Fibroblast of the conjunctiva (primary cell): ENCODE measurements around the gene SLX4.
"Not testable (repeated sequence)": the region's sequence is repeated elsewhere in the genome, so short reads cannot be mapped to it uniquely, and the experiment has no call there.

ENCODE experiments used
- DNase-seq: peaks from one replicate; pipeline ENCODE4 v3.0.0-alpha.2; 2010; ENCODE audit warnings: low read depth

The SLX4 gene, protein sequence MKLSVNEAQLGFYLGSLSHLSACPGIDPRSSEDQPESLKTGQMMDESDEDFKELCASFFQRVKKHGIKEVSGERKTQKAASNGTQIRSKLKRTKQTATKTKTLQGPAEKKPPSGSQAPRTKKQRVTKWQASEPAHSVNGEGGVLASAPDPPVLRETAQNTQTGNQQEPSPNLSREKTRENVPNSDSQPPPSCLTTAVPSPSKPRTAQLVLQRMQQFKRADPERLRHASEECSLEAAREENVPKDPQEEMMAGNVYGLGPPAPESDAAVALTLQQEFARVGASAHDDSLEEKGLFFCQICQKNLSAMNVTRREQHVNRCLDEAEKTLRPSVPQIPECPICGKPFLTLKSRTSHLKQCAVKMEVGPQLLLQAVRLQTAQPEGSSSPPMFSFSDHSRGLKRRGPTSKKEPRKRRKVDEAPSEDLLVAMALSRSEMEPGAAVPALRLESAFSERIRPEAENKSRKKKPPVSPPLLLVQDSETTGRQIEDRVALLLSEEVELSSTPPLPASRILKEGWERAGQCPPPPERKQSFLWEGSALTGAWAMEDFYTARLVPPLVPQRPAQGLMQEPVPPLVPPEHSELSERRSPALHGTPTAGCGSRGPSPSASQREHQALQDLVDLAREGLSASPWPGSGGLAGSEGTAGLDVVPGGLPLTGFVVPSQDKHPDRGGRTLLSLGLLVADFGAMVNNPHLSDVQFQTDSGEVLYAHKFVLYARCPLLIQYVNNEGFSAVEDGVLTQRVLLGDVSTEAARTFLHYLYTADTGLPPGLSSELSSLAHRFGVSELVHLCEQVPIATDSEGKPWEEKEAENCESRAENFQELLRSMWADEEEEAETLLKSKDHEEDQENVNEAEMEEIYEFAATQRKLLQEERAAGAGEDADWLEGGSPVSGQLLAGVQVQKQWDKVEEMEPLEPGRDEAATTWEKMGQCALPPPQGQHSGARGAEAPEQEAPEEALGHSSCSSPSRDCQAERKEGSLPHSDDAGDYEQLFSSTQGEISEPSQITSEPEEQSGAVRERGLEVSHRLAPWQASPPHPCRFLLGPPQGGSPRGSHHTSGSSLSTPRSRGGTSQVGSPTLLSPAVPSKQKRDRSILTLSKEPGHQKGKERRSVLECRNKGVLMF (N-terminal part only)

DNA sequence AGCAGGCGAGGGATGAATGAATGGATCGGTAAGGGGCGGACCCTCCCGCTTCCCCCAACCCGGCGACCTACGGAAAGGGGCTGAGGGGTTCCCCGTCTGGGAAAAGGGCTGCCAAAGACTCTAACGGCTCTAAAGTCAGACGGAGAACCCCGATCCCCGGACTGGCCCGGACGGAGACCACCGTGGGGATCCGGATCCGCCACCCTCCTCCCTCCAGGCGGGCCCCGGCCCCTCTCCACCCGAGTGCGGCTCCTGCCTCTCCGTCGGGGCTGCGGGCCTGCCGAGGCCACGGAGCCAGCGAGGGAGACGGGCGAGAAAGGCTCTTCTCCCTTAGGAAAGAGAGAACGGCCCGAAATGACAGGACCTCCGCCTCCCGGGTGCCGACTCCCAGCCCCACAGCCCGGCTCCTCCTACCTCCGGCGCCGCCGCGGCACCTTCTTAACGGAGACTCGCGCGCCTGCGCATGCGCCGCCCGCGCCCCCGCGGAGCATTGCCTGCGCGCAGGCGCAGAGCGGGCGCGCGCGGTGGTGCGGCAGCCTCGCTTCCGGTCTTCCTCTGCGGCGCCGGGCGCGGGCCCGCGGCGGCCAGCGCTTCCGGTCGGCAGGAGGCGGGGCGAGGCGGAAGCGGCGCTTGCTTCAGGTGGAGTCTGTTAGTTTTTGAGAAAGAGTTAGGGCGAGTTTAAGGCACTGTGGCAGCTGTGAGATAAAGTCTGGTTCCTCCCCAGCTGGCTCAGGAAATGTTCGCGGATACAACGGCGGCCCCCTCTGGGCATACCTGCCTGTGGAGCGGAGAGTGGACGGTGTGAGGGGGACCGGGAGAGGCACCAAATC, at the start of gene SLX4:
Gene SLX4, minus strand, starts transcription at position 461 of the 830 bp plus-strand sequence. CDS start 2,642 bp downstream, outside the sequence.
- DNase-seq: peak; percentile 86

DNA sequence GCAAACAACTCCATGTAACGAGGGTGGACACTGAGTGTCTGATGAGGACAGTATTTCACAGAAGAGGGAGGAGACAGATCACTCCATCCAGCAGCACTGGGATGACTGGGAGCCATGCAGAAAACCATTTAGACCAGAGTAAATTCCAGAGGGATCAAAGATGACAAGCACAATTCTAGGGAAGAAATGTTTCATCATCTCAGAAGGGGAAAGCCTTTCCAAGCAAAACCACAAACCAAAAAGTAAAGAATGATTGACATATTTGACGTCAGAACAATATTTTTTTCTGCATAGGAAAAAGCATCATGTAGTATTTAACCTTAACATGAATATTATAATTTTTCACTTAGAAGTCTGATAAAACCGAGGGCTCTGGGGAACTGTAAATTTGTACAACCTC, 47.8 kb upstream of the SLX4 start:
- DNase-seq: no peak

DNA sequence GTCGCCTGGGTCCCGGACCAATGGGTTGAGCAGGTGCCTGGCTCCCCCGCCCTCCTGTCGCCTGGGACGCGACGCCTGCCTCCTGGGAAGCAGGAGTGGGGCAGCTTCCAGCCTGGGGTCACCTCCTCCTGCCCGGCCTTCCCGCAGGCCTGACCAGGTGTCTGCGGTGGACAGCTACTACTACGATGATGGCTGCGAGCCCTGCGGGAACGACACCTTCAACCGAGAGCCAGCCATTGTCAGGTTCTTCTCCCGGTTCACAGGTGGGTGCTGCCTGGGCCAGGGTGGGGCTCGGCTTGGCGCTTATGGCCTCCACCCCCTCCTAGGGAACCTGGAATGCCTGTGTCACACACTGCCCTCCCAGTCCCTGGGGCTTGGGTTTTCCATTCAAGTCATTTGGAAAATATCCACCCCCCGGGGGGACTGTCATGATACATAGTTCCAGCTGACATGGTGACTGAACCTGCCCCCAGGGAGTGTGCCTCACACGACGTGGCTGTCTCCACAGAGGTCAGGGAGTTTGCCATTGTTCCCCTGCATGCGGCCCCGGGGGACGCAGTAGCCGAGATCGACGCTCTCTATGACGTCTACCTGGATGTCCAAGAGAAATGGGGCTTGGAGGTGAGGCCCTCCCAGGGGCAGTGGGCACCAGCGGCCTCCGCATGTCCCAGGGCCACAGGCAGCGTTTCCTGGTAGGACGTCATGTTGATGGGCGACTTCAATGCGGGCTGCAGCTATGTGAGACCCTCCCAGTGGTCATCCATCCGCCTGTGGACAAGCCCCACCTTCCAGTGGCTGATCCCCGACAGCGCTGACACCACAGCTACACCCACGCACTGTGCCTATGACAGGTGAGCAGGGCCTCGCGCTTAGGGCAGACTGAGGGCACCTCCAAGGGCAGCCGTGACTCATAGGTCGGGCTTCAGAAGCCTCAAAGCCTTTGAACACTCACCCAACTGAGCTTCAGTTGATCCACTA, 45.4 kb upstream of the SLX4 start:
- no peak for DNase-seq

DNA sequence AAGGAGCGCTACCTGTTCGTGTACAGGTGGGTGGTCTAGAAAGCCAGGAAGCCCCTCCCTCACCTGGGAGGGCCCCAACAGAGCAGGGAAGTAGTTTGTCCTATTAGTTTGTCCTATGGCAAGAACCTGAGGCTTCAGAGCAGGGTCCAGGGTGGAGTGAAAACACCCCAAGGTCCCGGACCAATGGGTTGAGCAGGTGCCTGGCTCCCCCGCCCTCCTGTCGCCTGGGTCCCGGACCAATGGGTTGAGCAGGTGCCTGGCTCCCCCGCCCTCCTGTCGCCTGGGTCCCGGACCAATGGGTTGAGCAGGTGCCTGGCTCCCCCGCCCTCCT, 44.7 kb upstream of the SLX4 start:
- not testable (repeated sequence) for DNase-seq

DNA sequence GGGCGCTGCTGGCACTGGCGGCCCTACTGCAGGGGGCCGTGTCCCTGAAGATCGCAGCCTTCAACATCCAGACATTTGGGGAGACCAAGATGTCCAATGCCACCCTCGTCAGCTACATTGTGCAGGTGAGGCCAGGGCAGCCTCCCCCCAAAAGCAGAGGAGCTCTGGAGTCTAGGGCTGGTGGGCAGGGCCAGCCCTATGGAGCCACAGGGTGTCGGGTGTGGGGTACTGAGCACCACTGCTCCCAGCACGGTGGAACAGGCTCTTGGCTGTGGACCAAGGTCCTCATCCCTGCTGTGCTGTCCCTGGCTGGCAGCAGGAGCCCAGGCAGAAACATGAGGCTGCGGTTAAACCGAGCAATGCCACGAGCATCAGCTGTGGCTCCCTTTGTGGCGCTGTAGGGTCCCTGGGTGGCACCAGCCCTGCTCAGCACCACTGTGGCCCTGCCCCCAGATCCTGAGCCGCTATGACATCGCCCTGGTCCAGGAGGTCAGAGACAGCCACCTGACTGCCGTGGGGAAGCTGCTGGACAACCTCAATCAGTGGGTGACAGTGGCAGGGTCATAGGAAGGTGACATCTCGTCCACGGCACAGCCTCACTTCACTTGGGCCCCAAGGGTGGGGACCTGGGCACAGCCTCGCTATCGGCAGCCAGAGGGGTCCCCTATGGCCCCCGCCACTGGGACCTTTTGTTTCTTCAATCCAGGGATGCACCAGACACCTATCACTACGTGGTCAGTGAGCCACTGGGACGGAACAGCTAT, 44.2 kb upstream of the SLX4 start:
- no peak for DNase-seq

DNA sequence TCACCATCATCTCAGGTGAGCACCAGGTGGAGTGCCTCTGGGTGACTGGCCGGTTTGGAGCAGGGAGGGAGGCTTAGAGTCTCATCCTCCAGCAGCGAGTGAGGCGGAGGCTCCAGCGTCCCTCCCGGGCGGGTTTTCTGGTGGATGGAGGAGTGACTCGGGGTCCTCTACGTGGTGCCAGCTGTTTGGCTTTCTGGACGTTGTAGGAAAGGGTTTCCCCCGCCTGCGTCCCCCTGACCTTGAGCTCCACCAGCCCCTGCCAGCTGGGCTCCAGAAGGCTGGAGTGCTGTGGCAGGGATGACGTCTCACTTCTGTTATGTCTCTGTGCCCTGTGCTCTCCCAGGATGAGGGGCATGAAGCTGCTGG, 43.6 kb upstream of the SLX4 start:
- DNase-seq: no peak

DNA sequence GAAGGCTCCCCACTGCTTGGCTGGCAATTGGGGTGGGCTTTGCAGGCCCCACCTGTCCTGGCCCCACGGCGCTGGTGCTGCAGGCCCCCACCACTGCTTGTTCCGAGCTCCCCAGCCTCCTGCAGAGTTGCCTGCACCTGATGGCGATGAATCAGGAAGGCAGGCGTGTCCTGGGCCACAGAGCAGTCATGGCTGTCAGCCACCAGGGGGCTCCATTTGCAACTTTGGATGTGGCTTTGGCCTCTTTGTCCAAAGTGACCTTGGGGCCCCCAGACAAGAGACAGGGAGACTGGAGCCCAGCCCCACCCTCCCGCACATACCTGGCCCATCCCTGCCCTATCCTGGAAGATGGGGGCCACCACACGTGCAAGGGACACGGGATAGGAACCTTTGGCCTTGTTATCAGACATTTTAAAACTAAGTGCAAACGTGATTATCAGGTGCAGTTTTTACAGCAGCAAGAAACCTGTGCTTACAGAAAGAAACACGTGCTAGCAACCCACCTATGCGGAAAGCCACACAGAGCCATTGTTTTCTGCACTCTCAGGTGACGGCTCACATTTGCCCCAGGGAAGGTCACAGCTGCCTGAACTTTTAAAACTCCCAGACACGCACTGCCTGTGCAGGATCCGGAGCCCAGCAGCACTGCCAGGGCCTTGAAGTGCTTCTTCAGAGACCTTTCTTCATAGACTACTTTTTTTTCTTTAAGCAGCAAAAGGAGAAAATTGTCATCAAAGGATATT, 43.0 kb upstream of the SLX4 start, which contains the start of gene DNASE1:
Gene DNASE1, plus strand, starts transcription at position 443 of the 743 bp plus-strand sequence. CDS start 683 bp downstream, outside the sequence.
- peak; percentile 28 for DNase-seq

DNA sequence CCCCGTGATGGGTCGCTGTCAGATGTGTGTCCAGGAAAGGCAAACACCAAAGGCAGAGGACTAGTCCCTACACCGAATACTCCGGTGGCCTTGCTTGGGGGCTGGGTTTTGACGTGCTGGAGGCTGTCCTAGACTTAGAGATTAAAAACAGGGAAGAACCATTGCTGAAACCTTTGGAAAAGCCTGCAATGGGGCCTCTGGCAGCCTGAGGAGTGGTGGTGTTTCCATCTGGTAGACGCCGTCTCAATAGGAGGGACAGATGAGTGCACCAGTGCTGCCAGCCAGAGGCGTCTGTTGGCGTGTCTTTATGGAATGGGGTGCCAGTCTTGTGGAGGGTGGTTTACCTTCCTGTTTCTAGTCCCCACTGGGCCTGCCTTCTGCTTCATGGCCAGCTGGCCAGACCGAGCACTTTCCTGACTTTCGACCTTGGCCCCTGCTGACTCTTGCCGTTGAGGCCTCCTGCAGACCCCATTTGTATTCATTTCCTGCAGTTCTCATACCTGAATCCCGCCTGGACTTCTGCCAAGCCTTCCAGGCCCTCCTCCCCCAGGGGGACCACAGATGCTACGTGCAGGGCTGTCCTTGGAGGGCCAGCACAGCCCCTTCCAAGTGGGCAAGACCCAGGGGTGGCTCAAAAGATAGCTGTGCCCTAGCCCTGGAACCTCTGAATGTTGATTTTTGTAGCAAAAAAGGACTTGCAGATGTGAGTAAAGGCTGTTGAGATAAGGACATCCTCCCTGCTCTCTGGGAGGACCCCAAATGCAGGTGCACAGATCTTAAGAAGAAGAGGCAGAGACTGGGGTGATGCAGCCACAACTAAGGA, 41.2 kb upstream of the SLX4 start:
- no peak for DNase-seq

DNA sequence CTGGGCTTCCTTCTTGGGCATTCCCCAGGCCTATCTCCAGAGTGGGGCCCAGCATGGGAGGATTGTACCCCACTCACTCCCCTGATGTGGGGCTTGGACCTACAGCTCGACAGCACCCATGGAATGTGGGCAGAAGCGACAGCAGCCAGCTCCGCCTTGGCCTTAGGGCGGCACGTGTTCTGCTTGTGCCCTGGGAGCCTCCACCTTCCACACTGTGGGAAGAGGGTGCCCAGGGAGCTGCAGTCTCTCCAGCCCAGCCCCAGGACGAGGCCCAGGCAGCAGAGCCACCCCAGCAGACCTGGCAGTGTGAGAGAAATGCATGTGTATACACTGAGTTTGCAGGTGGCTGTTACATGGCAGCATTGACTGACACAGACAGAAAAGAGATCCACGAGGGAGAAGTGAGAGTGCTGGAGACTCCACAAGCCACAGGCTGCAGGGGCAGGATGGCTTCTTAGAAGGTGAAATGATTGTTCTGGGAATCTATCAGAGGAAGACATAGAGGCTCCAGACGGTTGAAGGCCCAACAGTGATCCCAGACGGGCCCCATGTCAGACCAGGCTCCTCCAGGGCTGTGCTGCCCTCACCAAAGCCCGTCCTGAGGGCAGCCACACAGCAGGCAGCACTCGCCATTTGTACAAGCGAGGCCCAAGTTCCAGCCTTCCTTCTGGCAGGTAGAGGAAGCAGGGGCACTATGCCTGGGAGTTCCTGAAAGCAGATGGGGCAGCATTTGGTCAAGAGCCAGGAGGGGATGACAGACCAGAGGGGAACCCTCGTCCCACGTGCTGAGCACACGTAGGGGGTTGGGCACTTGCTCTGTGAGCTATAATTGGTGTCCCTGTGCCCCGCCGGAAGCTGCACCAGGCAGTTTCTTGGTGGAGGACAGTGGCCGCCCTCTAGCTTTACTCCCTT, 40.3 kb upstream of the SLX4 start:
- no peak for DNase-seq

DNA sequence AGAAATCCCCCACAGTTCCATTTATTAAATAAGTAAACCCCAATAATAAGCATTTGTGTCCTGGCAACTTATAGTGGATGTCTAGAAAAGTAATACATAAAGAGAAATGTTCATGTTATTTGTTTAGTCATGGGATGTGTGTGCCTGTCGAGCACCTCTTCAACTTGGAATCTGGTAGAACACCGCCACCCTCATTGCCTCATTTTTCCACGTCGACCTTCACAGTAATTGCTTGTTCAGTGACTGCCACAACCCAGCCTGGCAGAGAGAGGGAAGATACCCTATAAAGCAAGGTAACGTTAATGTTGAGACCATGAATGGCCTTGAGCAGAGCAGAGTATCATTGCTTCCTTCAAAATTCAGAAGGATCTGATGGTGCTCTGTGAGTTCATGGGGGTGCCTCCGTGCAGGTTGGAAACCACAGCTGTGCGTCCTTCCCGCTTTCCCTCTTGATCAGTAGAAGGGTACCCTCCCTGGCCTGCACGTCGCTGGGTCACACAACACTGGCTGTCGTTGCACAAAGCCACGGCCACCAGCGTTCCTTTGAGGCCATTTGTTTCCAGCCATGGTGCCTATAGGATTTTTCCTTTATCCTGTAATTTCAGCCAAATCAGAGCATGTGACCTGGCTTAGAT, 39.3 kb upstream of the SLX4 start:
- DNase-seq: no peak

DNA sequence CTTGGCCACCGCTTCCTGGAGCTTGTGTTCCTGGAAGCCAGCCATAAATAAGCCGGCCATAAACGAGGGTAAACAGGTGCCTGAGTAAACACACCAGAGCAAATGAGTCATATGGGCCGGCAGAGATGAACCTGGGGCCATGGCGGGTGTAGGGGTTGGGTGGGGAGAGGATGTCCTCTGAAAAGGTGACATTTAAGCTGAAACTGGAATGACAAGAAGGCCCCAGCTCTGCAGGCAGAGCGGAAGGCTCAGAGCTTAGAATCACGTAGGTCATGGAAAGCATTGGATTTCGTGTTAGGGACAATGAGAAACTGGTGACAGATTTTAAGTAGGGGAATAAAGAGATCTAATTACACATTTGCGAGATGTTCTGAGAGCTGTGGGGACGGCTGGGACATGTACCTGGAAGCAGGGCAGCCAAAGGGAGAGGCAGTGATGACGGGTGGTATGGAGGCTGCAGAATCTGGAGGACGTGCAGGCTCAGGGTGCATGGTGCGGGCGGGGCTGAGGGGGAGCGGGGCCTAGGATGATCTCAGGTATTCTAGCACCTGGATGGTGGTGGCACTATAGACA, 35.0 kb upstream of the SLX4 start:
- no peak for DNase-seq

DNA sequence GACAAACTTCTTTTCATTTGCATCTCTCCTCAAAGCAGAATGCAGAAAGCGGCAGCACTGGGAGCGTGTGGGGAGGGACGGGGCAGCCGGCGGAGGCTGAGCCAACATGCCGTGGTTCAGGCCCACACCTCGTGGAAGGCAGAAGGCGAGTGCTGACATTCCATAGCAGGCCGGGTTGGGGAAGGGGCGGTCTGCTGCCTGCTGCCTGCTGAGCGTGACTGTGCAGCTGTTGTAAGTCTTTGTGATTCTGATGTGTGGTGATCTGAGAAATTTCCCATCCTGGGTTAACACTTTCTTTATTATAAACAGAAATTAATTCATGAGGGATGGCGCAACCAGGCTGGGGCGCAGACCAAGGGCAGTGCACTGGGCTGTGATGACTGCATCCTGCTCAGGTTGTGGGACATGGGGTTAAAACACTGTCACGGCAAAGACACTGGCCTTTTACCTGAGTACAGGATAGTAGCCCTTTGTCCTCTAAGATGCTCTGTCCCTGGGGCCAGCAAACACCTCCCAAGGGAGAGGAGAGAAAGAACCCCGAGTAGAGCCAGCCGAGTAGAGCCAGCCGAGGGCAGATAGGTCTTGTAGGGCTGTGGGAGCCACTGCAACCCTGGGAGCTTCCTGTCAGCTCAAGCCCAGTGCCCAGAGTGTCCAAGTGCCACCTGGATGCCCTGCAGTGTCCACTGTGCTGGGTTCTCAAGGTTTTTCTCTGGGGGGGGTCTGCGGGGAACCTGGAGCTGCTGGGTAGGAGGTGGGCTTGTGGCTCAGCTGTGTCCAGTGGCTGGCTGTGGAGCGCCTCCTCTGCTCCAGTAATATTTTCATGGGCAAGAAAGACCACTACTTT, 34.3 kb upstream of the SLX4 start:
- DNase-seq: no peak

DNA sequence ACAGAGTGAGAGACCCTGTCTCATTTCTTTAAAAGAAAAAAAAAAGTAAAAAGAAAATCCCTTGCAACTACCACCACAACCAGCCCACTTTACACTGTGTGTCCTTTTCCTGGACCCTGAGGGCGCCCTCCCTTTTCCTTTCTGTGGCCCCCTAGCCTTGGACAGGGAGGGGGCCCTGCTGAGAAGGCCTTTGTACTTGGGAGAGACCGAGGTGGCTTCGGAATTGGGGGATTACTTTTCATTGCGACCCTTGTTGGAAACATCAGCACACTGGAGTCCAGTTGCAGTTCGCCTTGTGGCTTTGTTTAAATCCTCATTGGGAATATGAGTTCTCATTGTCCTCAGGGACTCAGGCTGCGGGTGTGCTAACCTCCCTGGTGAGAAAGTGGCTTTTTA, 33.7 kb upstream of the SLX4 start:
- DNase-seq: no peak

DNA sequence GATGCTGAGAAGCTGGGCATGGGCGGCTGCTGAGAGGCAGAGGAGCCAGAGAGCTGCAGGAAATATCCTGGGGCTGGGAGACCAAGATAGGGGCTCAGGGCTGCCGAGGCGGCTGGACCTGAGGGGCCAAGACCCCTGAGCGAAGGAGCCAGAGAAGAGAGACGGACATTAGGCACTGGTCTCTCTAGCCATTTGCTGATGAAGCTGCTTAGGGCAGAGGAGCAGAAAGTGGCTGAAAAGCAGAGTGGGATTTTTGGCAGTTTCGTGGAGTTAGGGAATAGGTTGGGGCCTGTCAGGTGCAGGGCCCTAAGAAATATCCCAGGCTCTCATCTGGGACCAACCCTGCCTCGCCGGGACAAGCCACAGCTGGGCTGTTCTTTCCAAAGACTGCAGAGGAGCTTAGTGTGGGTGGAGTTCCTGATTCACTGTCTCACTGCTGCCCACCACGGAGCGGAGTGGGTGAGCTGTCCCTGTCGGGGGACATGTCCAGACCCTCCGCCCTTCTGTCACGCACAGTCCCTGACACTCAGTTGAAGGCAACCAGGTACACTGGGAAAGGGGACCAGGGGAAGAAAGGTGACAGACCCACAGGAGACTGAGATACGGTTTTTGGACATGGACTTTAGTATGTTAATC, 31.8 kb upstream of the SLX4 start:
- no peak for DNase-seq
